RWPE1 (cell line): Measurements from ENCODE around the gene SPON1.
"Not testable (repeated sequence)": the region's sequence is repeated elsewhere in the genome, so short reads cannot be mapped to it uniquely, and the experiment has no call there.

Source experiments
- CTCF ChIA-PET: fragments of 350-600 bp; sonication (Branson Sonifier 250); formaldehyde crosslinking; extraction: SDS; loops from one replicate; lab custom pipeline; 2021; lab: Yijun Ruan, JAX
- POLR2A ChIA-PET: fragments of 400-600 bp; formaldehyde crosslinking; extraction: SDS; loops from one replicate; lab custom pipeline; 2020; ENCODE audit warnings: antibody characterized with exemption; ENCODE audit not compliant: low non-redundant PET; lab: Yijun Ruan, JAX
- DNase-seq: peaks from one replicate; pipeline ENCODE4 v3.0.0; 2012; ENCODE audit warnings: low spot score
- H3K27ac ChIP-seq: fragments of 450-650 bp; 2 replicates; pipeline ENCODE4 v1.5.1; 2017
- TF ChIP-seq, protein P1 (sequence below): fragments of 450-650 bp; conservative IDR thresholded peaks from 2 replicates; pipeline ENCODE4 v1.5.1; 2017; ENCODE audit warnings: low read depth, mild to moderate bottlenecking

SPON1 gene

GRCh38 chr11:13931356-13931755 lies 31.2 kb upstream of the SPON1 start:
- TF ChIP-seq, protein P1, sequence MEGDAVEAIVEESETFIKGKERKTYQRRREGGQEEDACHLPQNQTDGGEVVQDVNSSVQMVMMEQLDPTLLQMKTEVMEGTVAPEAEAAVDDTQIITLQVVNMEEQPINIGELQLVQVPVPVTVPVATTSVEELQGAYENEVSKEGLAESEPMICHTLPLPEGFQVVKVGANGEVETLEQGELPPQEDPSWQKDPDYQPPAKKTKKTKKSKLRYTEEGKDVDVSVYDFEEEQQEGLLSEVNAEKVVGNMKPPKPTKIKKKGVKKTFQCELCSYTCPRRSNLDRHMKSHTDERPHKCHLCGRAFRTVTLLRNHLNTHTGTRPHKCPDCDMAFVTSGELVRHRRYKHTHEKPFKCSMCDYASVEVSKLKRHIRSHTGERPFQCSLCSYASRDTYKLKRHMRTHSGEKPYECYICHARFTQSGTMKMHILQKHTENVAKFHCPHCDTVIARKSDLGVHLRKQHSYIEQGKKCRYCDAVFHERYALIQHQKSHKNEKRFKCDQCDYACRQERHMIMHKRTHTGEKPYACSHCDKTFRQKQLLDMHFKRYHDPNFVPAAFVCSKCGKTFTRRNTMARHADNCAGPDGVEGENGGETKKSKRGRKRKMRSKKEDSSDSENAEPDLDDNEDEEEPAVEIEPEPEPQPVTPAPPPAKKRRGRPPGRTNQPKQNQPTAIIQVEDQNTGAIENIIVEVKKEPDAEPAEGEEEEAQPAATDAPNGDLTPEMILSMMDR, result no peak
- H3K27ac ChIP-seq, result no peak overlapping the region
- CTCF ChIA-PET, result interaction anchor here (1.1 kb wide), 1 partner anchor 10 kb away, joined by 3 read pairs; no protein-coding TSS in a partner anchor
- POLR2A ChIA-PET, result no interaction called here
- no peak for DNase-seq

GRCh38 chr11:13937154-13937553 lies 25.4 kb upstream of the SPON1 start:
- DNase-seq, CTCF ChIA-PET, H3K27ac ChIP-seq, POLR2A ChIA-PET: not testable (repeated sequence)

GRCh38 chr11:13938829-13939228 lies 23.7 kb upstream of the SPON1 start:
- H3K27ac ChIP-seq, DNase-seq, CTCF ChIA-PET, POLR2A ChIA-PET: not testable (repeated sequence)

- DNase-seq, result peak; percentile 80
- POLR2A ChIA-PET, result no interaction called here
- CTCF ChIA-PET, result interaction anchor here (0.7 to 1.2 kb wide), 3 partner anchors 12 to 453 kb away, joined by 3 to 5 read pairs (median 3); no protein-coding TSS in a partner anchor
- no peak overlapping the region for H3K27ac ChIP-seq
- TF ChIP-seq, protein P1, result no peak
Observed at GRCh38 chr11:13939961-13940906, 22.3 kb upstream of the SPON1 start.

DNA sequence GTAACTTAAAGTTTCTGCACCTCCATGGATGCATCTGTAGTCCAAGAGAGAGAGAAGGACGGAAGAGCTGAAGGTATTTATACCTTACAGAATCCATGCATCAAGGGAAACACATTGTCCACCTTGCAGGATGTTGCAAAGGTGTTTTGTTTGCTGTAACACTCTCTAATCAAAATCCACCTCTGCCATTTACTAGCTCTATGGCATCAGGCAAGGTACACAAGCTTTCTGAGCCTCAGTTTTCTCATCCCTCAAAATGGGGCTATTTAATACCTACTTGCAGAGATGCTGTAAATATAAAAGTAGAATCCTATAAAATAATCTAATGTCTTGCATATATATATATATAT lies 21.6 kb upstream of the SPON1 start:
- POLR2A ChIA-PET, result no interaction called here
- CTCF ChIA-PET, result interaction anchor here (0.7 kb wide), 1 partner anchor 454 kb away, joined by 5 read pairs; no protein-coding TSS in a partner anchor
- no peak overlapping the region for H3K27ac ChIP-seq
- TF ChIP-seq, protein P1, result no peak
- no peak for DNase-seq

- TF ChIP-seq, protein P1, result no peak
- no peak overlapping the region for H3K27ac ChIP-seq
- CTCF ChIA-PET, result no interaction called here
- POLR2A ChIA-PET, result no interaction called here
- no peak for DNase-seq
Observed at GRCh38 chr11:13941775-13942174, 20.7 kb upstream of the SPON1 start.

DNA sequence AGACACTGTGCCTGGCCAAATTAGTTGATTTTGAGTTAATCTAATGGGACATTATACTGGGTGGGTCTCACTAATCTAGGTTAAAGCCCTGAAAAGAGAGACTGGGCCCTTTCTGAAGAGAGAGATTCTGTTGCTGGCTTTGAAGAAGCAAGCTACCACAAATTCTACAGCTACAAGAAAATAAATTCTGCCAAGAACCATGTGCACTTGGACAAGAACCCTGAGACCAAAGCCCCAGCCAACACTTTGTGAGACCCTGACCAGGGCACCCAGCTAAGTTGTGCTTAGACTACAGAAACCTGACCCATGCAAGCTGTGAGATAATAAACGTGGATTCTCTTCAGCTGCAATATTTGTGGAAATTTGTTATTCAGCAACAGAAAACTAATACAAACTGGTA lies 20.1 kb upstream of the SPON1 start:
- POLR2A ChIA-PET, result no interaction called here
- no peak overlapping the region for H3K27ac ChIP-seq
- CTCF ChIA-PET, result no interaction called here
- TF ChIP-seq, protein P1, result no peak
- DNase-seq, result no peak
